Upper lobe of left lung (tissue), 6 donors: Measurements from ENCODE around the gene LRP6. TPM values are rescaled to one million over a fixed set of nuclear protein-coding genes. Genes with fewer than 3 reads are reported as not detected.

Experiments used
- ATAC-seq, 2 donors: fragments of 200-7000 bp; cut with Tn5 transposase; one replicate each; pipeline ENCODE4 v1.9.1; 2022; ENCODE audit warnings: mild to moderate bottlenecking in 2 of 2, moderate library complexity in 2 of 2; ENCODE audit not compliant: low FRiP score in 2 of 2
- DNase-seq, 2 donors: peaks; one replicate each; pipeline ENCODE4 v3.0.0-alpha.2; 2019 to 2020
- H3K27ac ChIP-seq, 4 donors: fragments of 200-600 bp; sonication (generic); one replicate each; pipeline ENCODE4 v1.5.1; 2016 to 2019
- H3K27me3 ChIP-seq, 4 donors: fragments of 200-600 bp; sonication (generic); one replicate each; pipeline ENCODE4 v1.5.1; 2017 to 2019
- H3K36me3 ChIP-seq, 4 donors: fragments of 200-600 bp; sonication (generic); one replicate each; pipeline ENCODE4 v1.5.1; 2016 to 2019
- H3K4me1 ChIP-seq, 4 donors: fragments of 200-600 bp; sonication (generic); one replicate each; pipeline ENCODE4 v1.5.1; 2018 to 2019
- H3K4me3 ChIP-seq, 4 donors: fragments of 200-600 bp; sonication (generic); one replicate each; pipeline ENCODE4 v1.5.1; 2017 to 2019; ENCODE audit warnings: mild to moderate bottlenecking in 2 of 4, moderate library complexity in 1 of 4
- H3K9me3 ChIP-seq, 4 donors: fragments of 200-600 bp; sonication (generic); one replicate each; pipeline ENCODE4 v1.5.1; 2018 to 2019
- EP300 ChIP-seq, 4 donors: sonication (generic); formaldehyde crosslinking; IDR thresholded peaks; one replicate each; pipeline ENCODE4 v1.5.1; 2017; ENCODE audit warnings: antibody characterized with exemption in 4 of 4, control low read depth in 2 of 4
- POLR2A ChIP-seq, 4 donors: fragments of 450-650 bp; IDR thresholded peaks; one replicate each; pipeline ENCODE4 v1.5.1; 2016 to 2017; ENCODE audit warnings: antibody characterized with exemption in 4 of 4, mild to moderate bottlenecking in 2 of 4
- POLR2AphosphoS5 ChIP-seq, 2 donors: sonication (generic); formaldehyde crosslinking; IDR thresholded peaks; one replicate each; pipeline ENCODE4 v1.5.1; 2017; ENCODE audit warnings: antibody characterized with exemption in 2 of 2
- WGBS, 2 donors: methylation state at CpG; one replicate each; pipeline ENCODE4 v1.1.5; 2017 to 2018; 5-methylcytosine and 5-hydroxymethylcytosine counted together
- total RNA-seq, 6 donors: library from RNA; depleted of rRNA in 4 of 6; stranded (reverse); fragments of >200 nt in 4 of 6; gene quantifications; one replicate each; pipeline versions ENCODE4 v1.1.0 to v1.2.1, GENCODE V29; 2016 to 2021
- TF ChIP-seq, protein P1 (sequence below), 6 experiments: fragments of 450-650 bp in 4 of 6; fragments of 200-600 bp in 2 of 6; sonication (generic) in 2 of 6; IDR thresholded peaks; one replicate each; pipeline ENCODE4 v1.5.1; 2016 to 2019; ENCODE audit warnings: antibody characterized with exemption in 6 of 6
- donor health status: DM: no; HTN: no; CAD: no; lungs with moderate emphysema.
- donor health status: DM: no; HTN: yes; CAD: no; lungs with severe emphysema.

Gene LRP6
- total RNA-seq, 6 donors from 2014 or later = 43.3 to 136 (median 66.4) TPM

DNA sequence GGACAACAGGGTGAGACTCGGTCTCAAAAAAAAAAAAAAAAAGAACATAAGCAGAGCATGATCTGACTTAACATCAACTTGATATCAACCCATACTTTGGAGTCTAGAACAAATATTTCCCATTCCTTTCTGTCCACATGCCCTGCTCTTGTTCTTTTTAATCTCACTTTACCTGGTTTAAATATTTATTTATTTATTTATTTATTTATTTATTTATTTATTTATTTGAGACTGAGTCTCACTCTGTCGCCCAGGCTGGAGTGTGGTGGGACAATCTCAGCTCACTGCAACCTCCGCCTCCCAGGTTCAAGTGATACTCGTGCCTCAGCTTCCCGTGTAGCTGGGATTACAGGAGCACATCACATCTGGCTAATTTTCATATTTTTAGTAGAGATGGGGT lies 19.6 kb upstream of the LRP6 start:
- no peak overlapping the region for H3K4me3 ChIP-seq
- TF ChIP-seq POLR2AphosphoS5 (IDR thresholded peaks at IDR 0.05) = no peak
- TF ChIP-seq EP300 (IDR thresholded peaks at IDR 0.05) = no peak
- TF ChIP-seq, protein P1, sequence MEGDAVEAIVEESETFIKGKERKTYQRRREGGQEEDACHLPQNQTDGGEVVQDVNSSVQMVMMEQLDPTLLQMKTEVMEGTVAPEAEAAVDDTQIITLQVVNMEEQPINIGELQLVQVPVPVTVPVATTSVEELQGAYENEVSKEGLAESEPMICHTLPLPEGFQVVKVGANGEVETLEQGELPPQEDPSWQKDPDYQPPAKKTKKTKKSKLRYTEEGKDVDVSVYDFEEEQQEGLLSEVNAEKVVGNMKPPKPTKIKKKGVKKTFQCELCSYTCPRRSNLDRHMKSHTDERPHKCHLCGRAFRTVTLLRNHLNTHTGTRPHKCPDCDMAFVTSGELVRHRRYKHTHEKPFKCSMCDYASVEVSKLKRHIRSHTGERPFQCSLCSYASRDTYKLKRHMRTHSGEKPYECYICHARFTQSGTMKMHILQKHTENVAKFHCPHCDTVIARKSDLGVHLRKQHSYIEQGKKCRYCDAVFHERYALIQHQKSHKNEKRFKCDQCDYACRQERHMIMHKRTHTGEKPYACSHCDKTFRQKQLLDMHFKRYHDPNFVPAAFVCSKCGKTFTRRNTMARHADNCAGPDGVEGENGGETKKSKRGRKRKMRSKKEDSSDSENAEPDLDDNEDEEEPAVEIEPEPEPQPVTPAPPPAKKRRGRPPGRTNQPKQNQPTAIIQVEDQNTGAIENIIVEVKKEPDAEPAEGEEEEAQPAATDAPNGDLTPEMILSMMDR (IDR thresholded peaks at IDR 0.05) = no peak
- no peak for TF ChIP-seq POLR2A (IDR thresholded peaks at IDR 0.05)
- DNase-seq = no peak
- no peak overlapping the region for H3K27ac ChIP-seq
- H3K36me3 ChIP-seq = no peaks in the 10 kb centered on the region
- H3K27me3 ChIP-seq = no peaks in the 10 kb centered on the region
- H3K4me1 ChIP-seq = peaks cover 0 to 8% (median 0%) of the 10 kb centered on the region in 4 donors
- WGBS, 2 donors = 85 to 91% methylated on average over 5 of the region's 5 CpGs
- no peaks in the 10 kb centered on the region for H3K9me3 ChIP-seq
- ATAC-seq = no peak

DNA sequence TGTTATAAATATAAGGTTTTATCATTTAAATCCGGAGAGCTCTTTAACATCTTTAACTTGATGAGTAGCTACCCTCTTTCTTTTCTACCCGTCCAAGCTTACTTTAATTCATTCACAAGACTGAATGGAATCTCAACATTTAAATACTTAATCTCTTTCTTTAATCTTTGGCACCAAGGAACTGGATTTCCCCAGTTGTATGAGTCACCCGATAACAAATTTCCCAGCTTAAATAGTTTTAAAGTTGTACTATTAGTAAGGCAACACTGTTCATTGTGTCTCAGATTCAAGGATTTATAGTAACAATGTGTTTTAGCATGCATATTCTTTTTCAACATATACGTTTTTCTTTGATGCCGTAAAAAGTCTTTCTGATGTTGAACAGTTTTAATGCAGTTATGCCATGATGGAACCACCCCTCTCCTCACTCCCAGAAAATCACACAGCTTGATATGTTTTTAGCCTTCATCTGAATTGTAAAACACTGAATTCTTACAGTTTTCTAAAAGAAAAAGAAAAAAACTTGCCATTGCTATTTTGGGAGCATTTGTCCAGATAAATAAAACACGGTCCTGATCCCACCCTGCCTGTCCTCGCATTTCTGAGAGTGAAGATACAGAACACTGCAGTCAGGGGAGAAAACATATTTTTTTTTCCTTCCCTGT lies 16.0 kb upstream of the LRP6 start:
- H3K9me3 ChIP-seq = no peaks in the 10 kb centered on the region
- H3K36me3 ChIP-seq = no peaks in the 10 kb centered on the region
- ATAC-seq (peak in 1 of 2 donors; percentile 73), DNase-seq (no peak)
- TF ChIP-seq POLR2AphosphoS5 (IDR thresholded peaks at IDR 0.05) = no peak
- TF ChIP-seq POLR2A (IDR thresholded peaks at IDR 0.05) = no peak
- TF ChIP-seq EP300 (IDR thresholded peaks at IDR 0.05) = no peak
- TF ChIP-seq, protein P1 (IDR thresholded peaks at IDR 0.05) = no peak
- H3K27me3 ChIP-seq = no peaks in the 10 kb centered on the region
- 59 to 65% methylated on average over 7 of the region's 7 CpGs for WGBS, 2 donors
- H3K4me3 ChIP-seq = no peak overlapping the region
- H3K27ac ChIP-seq = no peak overlapping the region
- H3K4me1 ChIP-seq = peaks cover 0 to 8% (median 0%) of the 10 kb centered on the region in 4 donors

DNA sequence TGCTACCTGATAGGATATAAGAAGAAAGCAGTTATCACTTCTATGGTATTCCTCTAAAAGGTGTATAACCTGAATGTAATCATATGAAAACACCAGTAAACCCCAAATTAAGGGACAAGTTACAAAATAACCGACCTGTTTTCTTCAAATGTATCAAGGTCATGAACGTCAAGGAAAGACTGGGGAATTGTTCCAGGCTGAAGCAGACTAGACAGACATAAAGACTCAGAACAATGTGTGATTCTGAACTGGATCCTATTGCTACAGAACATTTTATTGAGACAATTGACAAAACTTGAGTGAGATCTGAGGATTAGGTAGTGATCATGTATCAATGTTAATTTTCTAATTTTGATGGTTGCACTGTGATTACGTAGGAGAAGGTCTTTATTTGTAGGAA lies 15.4 kb upstream of the LRP6 start:
- ATAC-seq (no peak), DNase-seq (no peak)
- no peaks in the 10 kb centered on the region for H3K27me3 ChIP-seq
- no peak overlapping the region for H3K27ac ChIP-seq
- H3K4me1 ChIP-seq = peaks cover 0 to 8% (median 0%) of the 10 kb centered on the region in 4 donors
- 80 to 86% methylated on average over 3 of the region's 3 CpGs for WGBS, 2 donors
- no peak overlapping the region for H3K4me3 ChIP-seq
- TF ChIP-seq POLR2A (IDR thresholded peaks at IDR 0.05) (no peak), POLR2AphosphoS5 (IDR thresholded peaks at IDR 0.05) (no peak), EP300 (IDR thresholded peaks at IDR 0.05) (no peak)
- TF ChIP-seq, protein P1 (IDR thresholded peaks at IDR 0.05) = no peak
- no peaks in the 10 kb centered on the region for H3K9me3 ChIP-seq
- H3K36me3 ChIP-seq = no peaks in the 10 kb centered on the region

DNA sequence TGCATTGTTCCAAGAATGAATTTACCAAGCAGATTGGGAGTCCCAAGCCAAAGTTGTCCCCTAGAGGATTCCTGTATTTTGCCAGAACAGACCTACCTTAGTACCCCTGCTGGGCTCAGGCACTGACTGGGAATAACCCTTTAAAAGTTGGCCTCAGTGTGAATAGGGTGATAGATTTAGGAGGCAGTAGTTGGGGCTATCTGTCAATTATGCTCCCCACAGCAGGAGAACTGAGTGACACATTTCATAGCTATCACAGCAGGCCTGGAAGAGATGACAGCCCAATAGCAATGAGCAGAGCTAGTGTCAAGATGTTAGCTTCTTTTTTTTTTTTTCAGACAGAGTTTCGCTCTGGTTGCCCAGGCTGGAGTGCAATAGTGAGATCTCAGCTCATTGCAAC lies 14.3 kb upstream of the LRP6 start:
- H3K4me3 ChIP-seq = no peak overlapping the region
- no peak for ATAC-seq
- H3K9me3 ChIP-seq = no peaks in the 10 kb centered on the region
- peaks cover 0 to 8% (median 0%) of the 10 kb centered on the region in 4 donors for H3K4me1 ChIP-seq
- no peak for TF ChIP-seq POLR2A (IDR thresholded peaks at IDR 0.05)
- TF ChIP-seq, protein P1 (IDR thresholded peaks at IDR 0.05) = no peak
- no peak for TF ChIP-seq EP300 (IDR thresholded peaks at IDR 0.05)
- TF ChIP-seq POLR2AphosphoS5 (IDR thresholded peaks at IDR 0.05) = no peak
- H3K36me3 ChIP-seq = no peaks in the 10 kb centered on the region
- no peak overlapping the region for H3K27ac ChIP-seq
- 80 to 86% methylated on average over 1 of the region's 1 CpG for WGBS, 2 donors
- no peaks in the 10 kb centered on the region for H3K27me3 ChIP-seq
- no peak for DNase-seq

DNA sequence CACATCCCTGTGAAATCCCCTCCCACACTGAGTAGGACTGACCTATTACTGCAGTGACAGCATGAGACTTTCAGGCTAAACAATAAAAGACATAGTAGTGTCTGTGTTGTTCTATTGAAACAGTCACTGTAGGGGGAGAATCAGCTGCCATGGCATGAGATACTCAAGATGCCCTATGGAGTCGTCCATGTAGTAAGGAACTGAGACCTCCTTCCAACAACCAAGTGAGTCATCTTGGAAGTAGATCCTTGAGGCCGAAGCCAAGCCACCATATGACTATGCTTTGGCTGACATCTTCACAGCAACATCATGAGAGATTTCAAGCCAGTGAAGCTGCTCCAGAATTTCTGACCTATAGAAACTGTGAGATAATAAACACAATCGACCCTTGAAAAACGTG lies 12.1 kb upstream of the LRP6 start:
- Histone ChIP-seq H3K4me3 (no peak overlapping the region), H3K27ac (no peak overlapping the region), H3K4me1 (peaks cover 0 to 8% (median 0%) of the 10 kb centered on the region in 4 donors), H3K36me3 (no peaks in the 10 kb centered on the region), H3K9me3 (no peaks in the 10 kb centered on the region), H3K27me3 (no peaks in the 10 kb centered on the region)
- TF ChIP-seq POLR2AphosphoS5 (IDR thresholded peaks at IDR 0.05) (no peak), POLR2A (IDR thresholded peaks at IDR 0.05) (no peak), EP300 (IDR thresholded peaks at IDR 0.05) (no peak)
- TF ChIP-seq, protein P1 (IDR thresholded peaks at IDR 0.05) = no peak
- WGBS, 2 donors = 70% methylated on average over 4 of the region's 4 CpGs
- DNase-seq (no peak), ATAC-seq (peak in 1 of 2 donors; percentile 48)
